Tibial nerve (tissue), 4 donors: ENCODE results near the gene RNF13. TPM values are rescaled to one million over a fixed set of nuclear protein-coding genes. Genes with fewer than 3 reads are reported as not detected.

Experiments used
- DNase-seq, 2 donors: peaks; one replicate each; pipeline ENCODE4 v3.0.0-alpha.2; 2019; ENCODE audit warnings: low spot score in 2 of 2
- H3K27ac ChIP-seq, 4 donors: fragments of 200-600 bp; sonication (generic) in 3 of 4; one replicate each; pipeline ENCODE4 v1.5.1; 2017 to 2019; ENCODE audit warnings: mild to moderate bottlenecking in 1 of 4
- H3K27me3 ChIP-seq, 2 donors: fragments of 200-600 bp; sonication (generic) in 1 of 2; one replicate each; pipeline versions ENCODE4 v1.5.1 to v1.6.0; 2017 to 2019
- H3K36me3 ChIP-seq, 3 donors: fragments of 200-600 bp; sonication (generic); one replicate each; pipeline ENCODE4 v1.5.1; 2018 to 2019
- H3K4me1 ChIP-seq, 4 donors: fragments of 200-600 bp; sonication (generic) in 3 of 4; one replicate each; pipeline ENCODE4 v1.5.1; 2017 to 2019
- H3K4me3 ChIP-seq, 4 donors: fragments of 200-600 bp; sonication (generic) in 3 of 4; one replicate each; pipeline ENCODE4 v1.5.1; 2017 to 2019; ENCODE audit warnings: mild to moderate bottlenecking in 1 of 4, moderate library complexity in 1 of 4
- H3K9me3 ChIP-seq, 4 donors: fragments of 200-600 bp; sonication (generic) in 3 of 4; one replicate each; pipeline ENCODE4 v1.5.1; 2017 to 2019
- EP300 ChIP-seq, 2 donors: sonication (generic); formaldehyde crosslinking; IDR thresholded peaks; one replicate each; pipeline ENCODE4 v1.6.1; 2017; ENCODE audit warnings: antibody characterized with exemption in 2 of 2, mild to moderate bottlenecking in 1 of 2
- POLR2A ChIP-seq, 2 donors: fragments of 450-650 bp; IDR thresholded peaks; one replicate each; pipeline ENCODE4 v1.6.1; 2017; ENCODE audit warnings: antibody characterized with exemption in 2 of 2, mild to moderate bottlenecking in 2 of 2, moderate library complexity in 2 of 2
- WGBS, 2 donors: methylation state at CpG; one replicate each; pipeline ENCODE4 v1.1.5; 2018; 5-methylcytosine and 5-hydroxymethylcytosine counted together
- total RNA-seq, 4 donors: library from RNA; depleted of rRNA; stranded (reverse); fragments of >200 nt; gene quantifications; one replicate each; pipeline ENCODE4 v1.1.0, GENCODE V29; 2016
- TF ChIP-seq, protein P1 (sequence below), 5 experiments: fragments of 200-600 bp in 3 of 5; fragments of 450-650 bp in 2 of 5; sonication (generic) in 3 of 5; IDR thresholded peaks; one replicate each; pipeline ENCODE4 v1.5.1; 2016 to 2019; ENCODE audit warnings: antibody characterized with exemption in 5 of 5, mild to moderate bottlenecking in 3 of 5, moderate library complexity in 2 of 5

Gene RNF13
- total RNA-seq, 4 donors from 2014 or later: 107 to 142 (median 128) TPM

DNA sequence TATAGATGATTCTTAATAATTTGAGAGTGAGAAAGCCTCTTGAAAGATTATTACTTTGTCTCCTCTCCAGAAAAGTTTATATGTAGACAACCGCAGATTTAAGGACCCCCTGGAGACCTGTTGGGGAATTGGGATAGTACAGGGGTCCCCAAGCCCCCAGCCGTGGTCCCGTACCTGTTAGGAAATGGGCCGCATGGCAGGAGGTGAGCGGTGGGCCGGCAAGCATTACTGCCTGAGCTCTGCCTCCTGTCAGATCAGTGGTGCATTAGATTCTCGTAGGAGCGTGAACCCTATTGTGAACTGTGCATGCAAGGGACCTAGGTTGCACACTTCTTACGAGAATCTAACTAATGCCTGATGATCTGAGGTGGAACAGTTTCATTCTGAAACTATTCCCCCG, 79.4 kb downstream of the RNF13 start:
- no peaks in the 10 kb centered on the region for H3K27me3 ChIP-seq
- no peaks in the 10 kb centered on the region for H3K9me3 ChIP-seq
- H3K4me3 ChIP-seq: no peak overlapping the region
- H3K27ac ChIP-seq: no peak overlapping the region
- TF ChIP-seq EP300 (IDR thresholded peaks at IDR 0.05) (no peak), POLR2A (IDR thresholded peaks at IDR 0.05) (no peak)
- TF ChIP-seq, protein P1, sequence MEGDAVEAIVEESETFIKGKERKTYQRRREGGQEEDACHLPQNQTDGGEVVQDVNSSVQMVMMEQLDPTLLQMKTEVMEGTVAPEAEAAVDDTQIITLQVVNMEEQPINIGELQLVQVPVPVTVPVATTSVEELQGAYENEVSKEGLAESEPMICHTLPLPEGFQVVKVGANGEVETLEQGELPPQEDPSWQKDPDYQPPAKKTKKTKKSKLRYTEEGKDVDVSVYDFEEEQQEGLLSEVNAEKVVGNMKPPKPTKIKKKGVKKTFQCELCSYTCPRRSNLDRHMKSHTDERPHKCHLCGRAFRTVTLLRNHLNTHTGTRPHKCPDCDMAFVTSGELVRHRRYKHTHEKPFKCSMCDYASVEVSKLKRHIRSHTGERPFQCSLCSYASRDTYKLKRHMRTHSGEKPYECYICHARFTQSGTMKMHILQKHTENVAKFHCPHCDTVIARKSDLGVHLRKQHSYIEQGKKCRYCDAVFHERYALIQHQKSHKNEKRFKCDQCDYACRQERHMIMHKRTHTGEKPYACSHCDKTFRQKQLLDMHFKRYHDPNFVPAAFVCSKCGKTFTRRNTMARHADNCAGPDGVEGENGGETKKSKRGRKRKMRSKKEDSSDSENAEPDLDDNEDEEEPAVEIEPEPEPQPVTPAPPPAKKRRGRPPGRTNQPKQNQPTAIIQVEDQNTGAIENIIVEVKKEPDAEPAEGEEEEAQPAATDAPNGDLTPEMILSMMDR (IDR thresholded peaks at IDR 0.05): no peak
- peaks cover 0 to 40% (median 3%) of the 10 kb centered on the region in 4 donors for H3K4me1 ChIP-seq
- WGBS, 2 donors: 93 to 96% methylated on average over 10 of the region's 10 CpGs
- H3K36me3 ChIP-seq: peaks cover 0 to 34% (median 0%) of the 10 kb centered on the region in 3 donors
- no peak for DNase-seq

- TF ChIP-seq, protein P1 (IDR thresholded peaks at IDR 0.05): no peak
- TF ChIP-seq EP300 (IDR thresholded peaks at IDR 0.05) (no peak), POLR2A (IDR thresholded peaks at IDR 0.05) (no peak)
- H3K27ac ChIP-seq: no peak overlapping the region
- H3K4me3 ChIP-seq: no peak overlapping the region
- H3K27me3 ChIP-seq: no peaks in the 10 kb centered on the region
- no peak for DNase-seq
- no peaks in the 10 kb centered on the region for H3K9me3 ChIP-seq
- peaks cover 0 to 31% (median 0%) of the 10 kb centered on the region in 3 donors for H3K36me3 ChIP-seq
- peaks cover 0 to 40% (median 3%) of the 10 kb centered on the region in 4 donors for H3K4me1 ChIP-seq
Measured at GRCh38 chr3:149894205-149894604, 81.2 kb downstream of the RNF13 start.

DNA sequence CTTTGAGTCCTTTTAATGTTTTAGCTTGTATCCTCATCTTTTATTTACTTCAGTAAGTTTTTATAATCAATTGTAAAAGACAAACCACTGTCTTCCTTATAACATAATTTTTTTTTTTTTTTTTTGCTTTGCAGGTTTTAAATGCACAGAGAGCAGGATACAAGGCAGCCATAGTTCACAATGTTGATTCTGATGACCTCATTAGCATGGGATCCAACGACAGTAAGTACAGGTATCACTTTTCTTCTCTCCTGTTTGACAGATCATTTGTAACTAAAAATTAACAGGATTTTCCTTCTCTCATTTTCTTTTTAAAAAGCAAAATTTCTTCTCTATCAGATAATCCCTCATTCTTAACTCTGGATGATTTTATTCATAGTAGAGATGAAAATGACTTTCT, 82.3 kb downstream of the RNF13 start:
- Histone ChIP-seq H3K27ac (no peak overlapping the region), H3K36me3 (peaks cover 0 to 25% (median 0%) of the 10 kb centered on the region in 3 donors), H3K9me3 (no peaks in the 10 kb centered on the region), H3K27me3 (no peaks in the 10 kb centered on the region), H3K4me1 (peaks cover 0 to 40% (median 3%) of the 10 kb centered on the region in 4 donors), H3K4me3 (no peak overlapping the region)
- 57% methylated on average over 1 of the region's 1 CpG for WGBS, 2 donors
- TF ChIP-seq, protein P1 (IDR thresholded peaks at IDR 0.05): no peak
- TF ChIP-seq POLR2A (IDR thresholded peaks at IDR 0.05) (no peak), EP300 (IDR thresholded peaks at IDR 0.05) (no peak)
- no peak for DNase-seq

GRCh38 chr3:149895769-149896168, 82.8 kb downstream of the RNF13 start:
- Histone ChIP-seq H3K9me3 (no peaks in the 10 kb centered on the region), H3K36me3 (peaks cover 0 to 25% (median 0%) of the 10 kb centered on the region in 3 donors), H3K27ac (no peak overlapping the region), H3K4me3 (no peak overlapping the region), H3K27me3 (no peaks in the 10 kb centered on the region), H3K4me1 (peaks cover 0 to 40% (median 3%) of the 10 kb centered on the region in 4 donors)
- DNase-seq: no peak
- TF ChIP-seq, protein P1 (IDR thresholded peaks at IDR 0.05): no peak
- TF ChIP-seq POLR2A (IDR thresholded peaks at IDR 0.05): no peak
- TF ChIP-seq EP300 (IDR thresholded peaks at IDR 0.05): no peak
- WGBS, 2 donors: 89 to 95% methylated on average over 2 of the region's 2 CpGs

DNA sequence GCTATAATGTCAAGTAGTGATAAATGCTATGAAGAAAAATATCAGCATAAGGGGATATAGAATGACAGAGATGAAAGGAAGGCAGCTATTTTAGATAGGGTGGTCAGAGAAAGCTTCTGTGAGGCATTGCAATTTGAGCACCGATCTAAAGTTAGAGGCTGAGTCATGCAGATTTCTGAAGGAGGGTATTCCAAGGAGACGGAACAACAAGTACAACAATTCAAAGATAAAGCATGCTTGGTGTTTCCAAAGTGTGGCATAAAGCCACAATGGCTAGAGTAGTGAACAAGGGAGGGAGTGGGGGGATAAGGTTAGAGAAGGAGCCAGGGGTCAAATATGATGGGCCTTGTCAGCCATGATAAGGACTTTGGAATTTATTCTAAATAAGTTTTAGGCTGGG, 85.8 kb downstream of the RNF13 start:
- Histone ChIP-seq H3K4me3 (no peak overlapping the region), H3K4me1 (peaks cover 0 to 17% (median 0%) of the 10 kb centered on the region in 4 donors), H3K27me3 (no peaks in the 10 kb centered on the region), H3K36me3 (peaks cover 0 to 25% (median 0%) of the 10 kb centered on the region in 3 donors), H3K9me3 (no peaks in the 10 kb centered on the region), H3K27ac (no peak overlapping the region)
- no peak for DNase-seq
- 34 to 49% methylated on average over 2 of the region's 2 CpGs for WGBS, 2 donors
- no peak for TF ChIP-seq POLR2A (IDR thresholded peaks at IDR 0.05)

DNA sequence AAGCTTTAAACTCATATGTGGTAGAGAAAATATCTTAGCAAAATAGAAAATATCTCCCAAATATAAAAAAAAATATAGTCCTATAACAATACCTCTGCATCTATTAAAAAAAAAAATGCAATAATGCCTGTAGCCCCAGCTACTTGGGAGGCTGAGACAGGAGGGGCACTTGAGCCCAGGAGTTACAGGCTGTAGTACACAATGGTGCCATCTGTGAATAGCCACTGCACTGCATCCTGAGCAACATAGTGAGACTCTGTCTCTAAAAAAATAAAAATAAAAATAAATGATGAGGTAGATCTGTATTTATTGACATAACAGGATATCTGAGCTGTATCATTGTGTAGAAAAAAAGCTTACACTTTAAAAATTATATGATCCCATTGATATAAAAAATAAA, 87.3 kb downstream of the RNF13 start:
- Histone ChIP-seq H3K4me1 (peaks cover 0 to 2% (median 0%) of the 10 kb centered on the region in 4 donors), H3K36me3 (peaks cover 0 to 25% (median 0%) of the 10 kb centered on the region in 3 donors), H3K4me3 (no peak overlapping the region), H3K27me3 (no peaks in the 10 kb centered on the region), H3K9me3 (no peaks in the 10 kb centered on the region), H3K27ac (no peak overlapping the region)
- TF ChIP-seq POLR2A (IDR thresholded peaks at IDR 0.05) (no peak), EP300 (IDR thresholded peaks at IDR 0.05) (no peak)
- TF ChIP-seq, protein P1 (IDR thresholded peaks at IDR 0.05): no peak
- DNase-seq: no peak
